Frontal cortex (tissue), 4 donors: Measurements from ENCODE around the gene LSP1. TPM values are rescaled to one million over a fixed set of nuclear protein-coding genes. Genes with fewer than 3 reads are reported as not detected.
"Not testable (repeated sequence)": the region's sequence is repeated elsewhere in the genome, so short reads cannot be mapped to it uniquely, and the experiment has no call there.

ENCODE experiments used
- DNase-seq, 2 donors: peaks; one replicate each; pipeline ENCODE4 v3.0.0; 2012; ENCODE audit warnings: low spot score in 2 of 2
- FAIRE-seq: peaks from 2 replicates; lab custom pipeline; 2012; peaks lifted over from hg19 to GRCh38; lab: Jason Lieb, UNC
- total RNA-seq: library from RNA; depleted of rRNA; stranded (reverse); fragments of >200 nt; gene quantifications from one replicate; pipeline ENCODE4 v1.2.3, GENCODE V29; 2014
- donor health status: control.
- donor health status: control.
- donor health status: control.

LSP1 gene
- 0.82 TPM for total RNA-seq

DNA sequence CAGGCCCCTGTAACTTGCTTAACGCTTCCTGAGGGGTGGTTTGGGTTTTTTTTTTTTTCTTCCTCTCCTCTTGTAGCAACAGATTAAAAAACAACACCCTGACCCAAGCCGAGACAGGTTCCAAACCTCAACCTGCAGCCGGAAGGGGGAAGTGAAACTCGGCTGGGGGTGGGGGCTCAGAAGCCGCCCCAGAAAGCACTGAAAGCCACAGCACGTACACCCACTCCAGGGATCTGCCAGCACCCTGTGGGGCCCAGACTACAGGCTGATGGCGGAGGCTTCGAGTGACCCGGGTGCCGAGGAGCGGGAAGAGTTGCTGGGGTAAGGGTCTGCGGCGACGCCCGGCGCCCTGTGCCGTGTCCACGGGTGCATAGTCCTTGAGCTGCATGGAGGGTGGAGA is at the start of gene LSP1:
Gene LSP1, plus strand, starts transcription at position 208 of the 400 bp plus-strand sequence. Its CDS starts 61 bp downstream, at position 269.
- DNase-seq: no peak
- no peak for FAIRE-seq

DNA sequence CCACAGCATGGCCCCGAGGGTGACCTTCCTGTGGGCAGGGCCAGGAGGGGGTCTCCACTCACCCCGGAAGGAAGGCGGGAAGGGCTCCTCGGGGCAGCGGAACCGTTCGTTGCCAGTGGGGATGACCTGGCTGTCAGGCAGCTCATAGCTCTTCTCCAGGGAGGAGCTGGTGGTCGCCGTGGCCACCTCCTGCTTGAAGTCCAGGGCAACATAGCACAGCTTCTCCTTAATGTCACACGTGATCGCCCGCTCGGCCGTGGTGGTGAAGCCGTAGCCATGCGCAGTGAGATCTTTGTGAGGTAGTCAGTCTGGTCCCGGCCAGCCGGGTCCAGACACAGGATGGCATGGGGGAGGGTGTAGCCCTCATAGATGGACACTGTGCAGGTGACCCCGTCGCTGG is 49.6 kb upstream of the LSP1 start:
- DNase-seq (no peak), FAIRE-seq (no peak)

- DNase-seq, FAIRE-seq: not testable (repeated sequence)
Observed at GRCh38 chr11:1803835-1804519, 48.9 kb upstream of the LSP1 start.

DNA sequence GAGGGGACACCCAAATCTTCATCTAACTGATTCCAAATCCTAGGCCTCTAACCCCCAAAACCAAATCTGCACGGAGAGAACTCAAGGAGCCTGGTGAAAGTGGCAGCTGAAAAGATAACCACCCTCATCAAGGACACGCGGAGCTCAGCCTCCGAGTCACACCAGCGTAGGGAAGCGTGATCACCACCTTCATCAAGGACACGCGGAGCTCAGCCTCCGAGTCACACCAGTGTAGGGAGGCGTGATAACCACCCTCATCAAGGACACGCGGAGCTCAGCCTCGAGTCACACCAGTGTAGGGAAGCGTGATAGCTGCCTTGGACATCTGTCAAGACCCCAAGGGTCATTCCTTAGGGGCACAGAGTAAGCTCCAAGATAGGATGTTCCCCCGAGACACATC is 47.4 kb upstream of the LSP1 start:
- FAIRE-seq: no peak

DNA sequence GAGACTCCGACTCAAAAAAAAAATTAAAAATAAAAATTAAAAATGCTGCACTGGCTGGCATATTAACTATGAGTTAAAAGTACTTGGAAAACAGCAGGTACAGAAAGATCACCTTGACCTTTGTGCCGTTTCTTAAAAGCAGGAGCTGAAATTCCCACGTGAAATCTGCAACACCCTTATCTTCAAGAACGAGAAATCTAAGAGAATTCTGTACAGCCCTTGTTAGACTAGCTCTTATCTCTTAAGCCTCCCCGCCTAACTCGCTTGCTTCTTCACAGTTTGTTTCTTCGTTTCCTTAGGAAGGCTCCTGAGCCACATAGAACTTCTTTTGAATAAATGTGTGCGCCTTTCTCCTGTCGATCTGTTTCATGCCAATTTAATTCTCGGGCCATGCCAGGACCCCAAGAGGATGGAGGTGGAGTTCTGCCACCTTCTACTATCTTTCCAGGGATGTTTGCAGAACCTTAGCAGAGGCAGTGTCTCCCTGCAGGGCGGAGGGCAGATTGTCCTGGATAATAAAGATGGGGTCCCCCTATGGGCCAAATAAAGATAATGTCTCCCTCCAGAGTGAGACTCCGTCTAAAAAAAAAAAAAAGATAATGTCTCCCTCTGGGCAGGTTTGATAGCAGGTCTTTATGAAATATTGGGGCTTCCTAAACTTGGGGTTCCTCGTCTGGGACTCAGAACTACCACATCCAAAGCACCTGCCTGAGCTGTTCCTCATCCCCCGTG is 45.5 kb upstream of the LSP1 start:
- FAIRE-seq (no peak), DNase-seq (no peak)

More for the DNA sequence above, 47.4 kb upstream of the LSP1 start:
- no peak for DNase-seq

DNA sequence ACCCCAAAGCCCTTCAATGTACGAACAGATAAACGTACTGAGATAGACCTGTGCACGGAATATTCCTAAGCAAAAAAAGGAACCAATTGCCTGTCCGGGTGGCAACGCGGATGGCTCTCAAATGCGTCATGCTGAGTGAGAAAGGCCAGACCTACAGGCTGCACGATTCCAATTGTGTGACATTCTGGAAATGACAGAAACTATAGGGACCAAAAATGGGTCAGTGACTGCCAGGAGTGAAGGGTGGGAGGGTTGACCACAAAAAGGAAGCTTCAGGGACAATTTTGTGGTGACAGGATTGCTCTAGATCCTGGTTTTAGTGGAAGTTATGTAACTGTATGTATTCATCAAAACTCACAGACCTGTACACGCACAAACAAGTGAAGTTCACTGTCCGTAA is 42.1 kb upstream of the LSP1 start:
- no peak for DNase-seq
- FAIRE-seq: no peak

DNA sequence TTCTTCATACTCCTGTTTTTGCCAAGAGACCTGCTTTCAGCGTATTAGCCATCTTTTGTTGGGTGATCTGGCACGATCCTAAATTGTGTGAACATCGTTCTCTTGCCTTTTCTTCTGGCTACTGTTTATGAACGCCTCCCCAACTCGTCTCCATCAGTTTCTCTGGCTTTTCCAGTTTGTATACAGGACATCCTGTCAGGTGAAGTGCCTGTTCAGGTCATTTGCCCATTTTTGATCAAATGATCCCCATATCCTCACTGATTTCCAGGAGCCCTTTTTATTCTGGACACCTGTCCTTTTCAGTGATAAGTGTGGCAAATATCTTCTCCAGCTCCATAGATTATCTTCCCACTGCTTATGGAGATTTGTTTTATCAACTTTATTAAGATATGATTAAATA is 40.6 kb upstream of the LSP1 start:
- DNase-seq (no peak), FAIRE-seq (no peak)

- FAIRE-seq (no peak), DNase-seq (no peak)
Observed at GRCh38 chr11:1812801-1813200, 40.1 kb upstream of the LSP1 start.

GRCh38 chr11:1813356-1813755 is 39.5 kb upstream of the LSP1 start:
- FAIRE-seq, DNase-seq: not testable (repeated sequence)

DNA sequence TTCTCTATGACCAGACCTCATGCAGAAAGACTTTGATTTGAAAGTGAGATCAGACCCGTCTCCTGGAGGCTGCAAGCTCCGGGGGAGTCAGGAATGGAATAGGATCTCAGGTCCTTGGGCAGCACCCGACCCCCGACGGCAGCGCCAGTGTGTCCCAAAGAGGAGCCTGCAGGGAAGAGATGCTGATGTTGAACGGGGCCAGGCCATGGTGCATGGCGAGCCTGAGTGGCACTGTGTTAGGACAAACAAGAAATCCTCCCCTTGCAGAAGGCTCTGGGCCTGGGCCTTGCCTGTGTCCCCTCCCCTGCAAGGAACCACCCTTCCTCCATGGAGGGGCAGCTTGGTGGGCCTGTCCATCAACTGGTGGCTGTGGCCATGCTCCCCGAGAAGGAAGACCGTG is 38.2 kb upstream of the LSP1 start:
- DNase-seq (no peak), FAIRE-seq (no peak)

GRCh38 chr11:1815311-1815710 is 37.6 kb upstream of the LSP1 start:
- DNase-seq: no peak
- FAIRE-seq: no peak

- DNase-seq (no peak), FAIRE-seq (no peak)
Observed at GRCh38 chr11:1815751-1816150, 37.1 kb upstream of the LSP1 start.

GRCh38 chr11:1817000-1817399 is 35.9 kb upstream of the LSP1 start:
- FAIRE-seq (no peak), DNase-seq (no peak)

- FAIRE-seq (no peak), DNase-seq (no peak)
Observed at GRCh38 chr11:1817511-1817910, 35.4 kb upstream of the LSP1 start.

DNA sequence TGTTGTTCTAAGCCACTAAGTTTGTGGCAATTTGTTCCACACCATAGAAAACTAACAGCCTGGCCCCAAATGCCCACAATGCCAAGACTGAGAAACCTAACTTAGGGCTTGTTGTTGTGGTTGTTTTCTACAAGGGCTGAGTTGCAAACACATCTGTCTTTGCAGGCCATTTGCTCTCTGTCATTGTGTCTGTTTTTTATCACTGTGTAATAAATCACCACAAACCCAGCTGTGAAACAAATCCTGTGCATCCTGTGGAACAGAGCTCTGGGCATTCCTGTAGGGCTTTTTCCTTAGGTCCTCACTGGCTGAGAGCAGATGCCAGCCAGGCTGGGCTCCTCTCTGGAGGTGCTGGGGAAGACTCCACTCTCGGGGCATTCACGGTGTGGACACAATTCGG is 33.8 kb upstream of the LSP1 start:
- no peak for FAIRE-seq
- no peak for DNase-seq

GRCh38 chr11:1820463-1821325 is 32.2 kb upstream of the LSP1 start:
- DNase-seq (no peak), FAIRE-seq (no peak)

GRCh38 chr11:1821562-1821961 is 31.3 kb upstream of the LSP1 start:
- no peak for FAIRE-seq

GRCh38 chr11:1822648-1823375 is 30.1 kb upstream of the LSP1 start:
- no peak for DNase-seq
- no peak for FAIRE-seq

More at GRCh38 chr11:1821562-1821961, 31.3 kb upstream of the LSP1 start:
- DNase-seq: no peak

GRCh38 chr11:1823376-1824220 is 29.3 kb upstream of the LSP1 start:
- FAIRE-seq: no peak
- no peak for DNase-seq
